RWPE1 (cell line): ENCODE data around the gene FMNL1.

ENCODE experiments used
- CTCF ChIA-PET: fragments of 350-600 bp; sonication (Branson Sonifier 250); formaldehyde crosslinking; extraction: SDS; loops from one replicate; lab custom pipeline; 2021; lab: Yijun Ruan, JAX
- POLR2A ChIA-PET: fragments of 400-600 bp; formaldehyde crosslinking; extraction: SDS; loops from one replicate; lab custom pipeline; 2020; ENCODE audit warnings: antibody characterized with exemption; ENCODE audit not compliant: low non-redundant PET; lab: Yijun Ruan, JAX
- DNase-seq: peaks from one replicate; pipeline ENCODE4 v3.0.0; 2012; ENCODE audit warnings: low spot score
- H3K27ac ChIP-seq: fragments of 450-650 bp; 2 replicates; pipeline ENCODE4 v1.5.1; 2017
- CTCF ChIP-seq: fragments of 450-650 bp; conservative IDR thresholded peaks from 2 replicates; pipeline ENCODE4 v1.5.1; 2017; ENCODE audit warnings: low read depth, mild to moderate bottlenecking

Gene FMNL1

GRCh38 chr17:45222014-45222288 lies 266 bp downstream of the FMNL1 start:
- peak overlapping the region; percentile 34 for H3K27ac ChIP-seq
- ChIA-PET POLR2A (no interaction called here), CTCF (no interaction called here)
- TF ChIP-seq CTCF: no peak
- DNase-seq: no peak

GRCh38 chr17:45222289-45222995 lies 757 bp downstream of the FMNL1 start:
- ChIA-PET POLR2A (no interaction called here), CTCF (interaction anchor here (0.7 kb wide), 1 partner anchor 9 kb away, joined by 3 read pairs; no protein-coding TSS in a partner anchor)
- H3K27ac ChIP-seq: peak overlapping the region; percentile 94; the same call in 1 of the 2 replicates
- no peak for TF ChIP-seq CTCF
- no peak for DNase-seq

GRCh38 chr17:45222996-45223538 lies 1.4 kb downstream of the FMNL1 start:
- POLR2A ChIA-PET: no interaction called here

GRCh38 chr17:45223539-45224528 lies 2.1 kb downstream of the FMNL1 start:
- peak overlapping the region; percentile 94 for H3K27ac ChIP-seq
- ChIA-PET POLR2A (no interaction called here), CTCF (interaction anchor here (0.6 kb wide), 2 partner anchors 53 to 179 kb away, joined by 3 to 4 read pairs; no protein-coding TSS in a partner anchor)
- TF ChIP-seq CTCF: no peak
- no peak for DNase-seq

More at GRCh38 chr17:45222996-45223538, 1.4 kb downstream of the FMNL1 start:
- CTCF ChIA-PET: interaction anchor here (0.7 kb wide), 1 partner anchor 8 kb away, joined by 3 read pairs; no protein-coding TSS in a partner anchor
- peak overlapping the region; percentile 94 for H3K27ac ChIP-seq
- DNase-seq: no peak
- no peak for TF ChIP-seq CTCF

GRCh38 chr17:45224671-45225050 lies 3.0 kb downstream of the FMNL1 start:
- TF ChIP-seq CTCF: no peak
- no peak for DNase-seq
- ChIA-PET CTCF (interaction anchor here (0.6 to 1.0 kb wide), 3 partner anchors 14 to 178 kb away, joined by 3 to 4 read pairs (median 4); no protein-coding TSS in a partner anchor), POLR2A (no interaction called here)
- H3K27ac ChIP-seq: peak overlapping the region; percentile 94
